T-cell (primary cell): Measurements from ENCODE around the gene PCDHGB6. TPM values are rescaled to one million over a fixed set of nuclear protein-coding genes. Genes with fewer than 3 reads are reported as not detected.
A peak's percentile ranks its signal among the peaks of the same experiment; 100 is the strongest.
"Not testable (repeated sequence)": the region's sequence is repeated elsewhere in the genome, so short reads cannot be mapped to it uniquely, and the experiment has no call there.

Experiments
- ATAC-seq, 4 experiments: fragments of 200-7000 bp in 3 of 4; fragments of 150-1000 bp in 1 of 4; cut with Tn5 transposase; replicated peaks in 1 of 4; 1 replicate in 3 of 4; 2 replicates in 1 of 4; pipeline ENCODE4 v1.10.0; 2021; ENCODE audit warnings: moderate library complexity in 3 of 4, mild to moderate bottlenecking in 2 of 4, moderate number of reproducible peaks in 1 of 4
- CTCF ChIA-PET, 2 donors: fragments of 300-600 bp; sonication (Branson Sonifier 250); formaldehyde crosslinking; loops; one replicate each; lab custom pipeline; 2022; ENCODE audit warnings: antibody characterized with exemption in 2 of 2; lab: Charles Lee
- POLR2A ChIA-PET, 2 donors: fragments of 300-600 bp; sonication (Branson Sonifier 250); formaldehyde crosslinking; loops; one replicate each; lab custom pipeline; 2022; ENCODE audit warnings: antibody characterized with exemption in 2 of 2; lab: Charles Lee
- DNase-seq, 35 experiments: peaks; one replicate each; pipeline versions ENCODE4 v3.0.0 to v3.0.0-alpha.2; 2013 to 2023
- H3K27ac ChIP-seq: one replicate; pipeline ENCODE4 v1.5.1; 2013; ENCODE audit warnings: low read length
- H3K27me3 ChIP-seq, 2 experiments: replicated peaks in 1 of 2; 1 replicate in 1 of 2; 2 replicates in 1 of 2; pipeline versions ENCODE4 v1.6.1 to v1.7.0; 2013; ENCODE audit warnings: low read length in 1 of 2, mixed read lengths in 1 of 2; ENCODE audit not compliant: control insufficient read depth in 2 of 2, insufficient read depth in 2 of 2; ENCODE audit errors: extremely low read depth in 1 of 2
- H3K36me3 ChIP-seq, 2 donors: 1 replicate in 1 of 2; 2 replicates in 1 of 2; pipeline versions ENCODE4 v1.6.1 to v1.7.0; 2013; ENCODE audit warnings: low read length in 1 of 2; ENCODE audit not compliant: control insufficient read depth in 2 of 2, insufficient read depth in 1 of 2; ENCODE audit errors: extremely low read depth in 1 of 2
- H3K4me1 ChIP-seq, 2 experiments: 1 replicate in 1 of 2; 2 replicates in 1 of 2; pipeline versions ENCODE4 v1.6.1 to v1.7.0; 2013; ENCODE audit warnings: low read length in 2 of 2, mixed read lengths in 1 of 2; ENCODE audit not compliant: insufficient read depth in 2 of 2, control insufficient read depth in 1 of 2; ENCODE audit errors: extremely low read depth in 1 of 2
- H3K4me3 ChIP-seq, 2 donors: 1 replicate in 1 of 2; 2 replicates in 1 of 2; pipeline versions ENCODE4 v1.5.1 to v1.7.0; 2013; ENCODE audit warnings: mild to moderate bottlenecking in 2 of 2, low read length in 1 of 2, moderate library complexity in 1 of 2; ENCODE audit not compliant: control insufficient read depth in 1 of 2; ENCODE audit errors: extremely low read depth in 1 of 2
- H3K9me3 ChIP-seq: 2 replicates; pipeline ENCODE4 v1.7.0; 2013
- H3K27ac Mint-ChIP-seq, 2 donors: one replicate each; pipeline ENCODE4 v1.8.0; 2020 to 2021; ENCODE audit warnings: mild to moderate bottlenecking in 2 of 2, mixed read lengths in 2 of 2
- H3K27me3 Mint-ChIP-seq, 2 donors: one replicate each; pipeline ENCODE4 v1.8.0; 2021 to 2022; ENCODE audit warnings: mixed read lengths in 2 of 2
- H3K36me3 Mint-ChIP-seq: one replicate; pipeline ENCODE4 v1.8.0; 2021; ENCODE audit warnings: mixed read lengths
- H3K4me1 Mint-ChIP-seq, 3 donors: one replicate each; pipeline ENCODE4 v1.8.0; 2020 to 2022; ENCODE audit warnings: mixed read lengths in 3 of 3, mild to moderate bottlenecking in 1 of 3
- H3K4me3 Mint-ChIP-seq, 3 donors: one replicate each; pipeline ENCODE4 v1.8.0; 2020 to 2022; ENCODE audit warnings: mild to moderate bottlenecking in 3 of 3, mixed read lengths in 3 of 3, moderate library complexity in 3 of 3
- H3K9me3 Mint-ChIP-seq, 3 donors: one replicate each; pipeline ENCODE4 v1.8.0; 2020 to 2022; ENCODE audit warnings: mixed read lengths in 3 of 3
- WGBS: methylation state at CpG from one replicate; pipeline ENCODE4 v1.1.5; 2013; ENCODE audit warnings: missing lambda C conversion rate; ENCODE audit not compliant: insufficient coverage; 5-methylcytosine and 5-hydroxymethylcytosine counted together
- total RNA-seq, 35 experiments: library from RNA in 6 of 35; stranded (reverse) in 6 of 35; fragments of 120-200 nt in 1 of 35; gene quantifications; one replicate each; pipeline versions ENCODE4 v1.2.1 to v1.2.4 and lab custom pipeline; 2013 to 2026

PCDHGB6 gene
- total RNA-seq (under 1 TPM in 4 of 5 donors, not detected in 1; 0.19 to 0.59 (median 0.37) TPM), total RNA-seq (lab: John Stamatoyannopoulos, UW) (0 to 1.2 (median 0.30) reads per million in 29 experiments)
- total RNA-seq (2013), result 0.41 TPM

GRCh38 chr5:141407790-141408505 is at the start of gene PCDHGB6:
TSS of gene PCDHGB6 (plus strand) at chr5:141408021. CDS start at chr5:141408203, 182 bp downstream.
- WGBS, result 23% methylated on average over 41 of the region's 51 CpGs
- peak within 1 kb of the TSS in 1 of 2 donors; percentile 40 for H3K27ac Mint-ChIP-seq
- peak within 1 kb of the TSS; percentile 13 to 60 (median 47) for H3K4me3 Mint-ChIP-seq
- DNase-seq (peak in 12 of 35 experiments; percentile 11 to 40 (median 26)), ATAC-seq (peak; percentile 32 to 54 (median 48))
- ChIA-PET CTCF (interaction anchor here (0.6 to 1.6 kb wide), 3 partner anchors 110 to 156 kb away, joined by 3 to 6 read pairs (median 3); no protein-coding TSS in a partner anchor), POLR2A (interaction anchor here (0.5 to 0.6 kb wide), 2 partner anchors 92 to 153 kb away, joined by 3 to 8 read pairs; no protein-coding TSS in a partner anchor)
- peaks cover 64 to 85% of the 10 kb centered on the region in 2 donors for H3K27me3 Mint-ChIP-seq
- H3K9me3 ChIP-seq, H3K4me1 Mint-ChIP-seq, H3K4me1 ChIP-seq, H3K36me3 ChIP-seq, H3K27ac ChIP-seq: not testable (repeated sequence)
- H3K36me3 Mint-ChIP-seq, result peaks cover 15% of the 10 kb centered on the region
- peaks cover 14 to 32% (median 27%) of the 10 kb centered on the region in 3 donors for H3K9me3 Mint-ChIP-seq
- Histone ChIP-seq H3K4me3 (peak within 1 kb of the TSS in 1 of 2 donors; percentile 19), H3K27me3 (peaks cover 19 to 66% of the 10 kb centered on the region in 2 experiments)

GRCh38 chr5:141359790-141360426 is 47.9 kb upstream of the PCDHGB6 start, which contains the start of gene PCDHGB2:
TSS of gene PCDHGB2 (plus strand) at chr5:141359994. CDS start at chr5:141360136, 142 bp downstream.
- peaks cover 8% of the 10 kb centered on the region for H3K9me3 ChIP-seq
- H3K36me3 Mint-ChIP-seq, result peaks cover 18% of the 10 kb centered on the region
- peaks cover 72 to 90% of the 10 kb centered on the region in 2 donors for H3K27me3 Mint-ChIP-seq
- peaks cover 0 to 2% (median 0%) of the 10 kb centered on the region in 3 donors for H3K4me1 Mint-ChIP-seq
- peaks cover 22 to 55% of the 10 kb centered on the region in 2 experiments for H3K27me3 ChIP-seq
- peaks cover 0 to 3% of the 10 kb centered on the region in 2 experiments for H3K4me1 ChIP-seq
- POLR2A ChIA-PET, result no interaction called here
- H3K27ac Mint-ChIP-seq, result no peak within 1 kb of the TSS
- H3K4me3 Mint-ChIP-seq, result peak within 1 kb of the TSS; percentile 50 to 79 (median 70)
- WGBS, result 21% methylated on average over 16 of the region's 24 CpGs
- peaks cover 28 to 51% (median 50%) of the 10 kb centered on the region in 3 donors for H3K9me3 Mint-ChIP-seq
- CTCF ChIA-PET, result interaction anchor here (0.6 to 1.1 kb wide), 2 partner anchors 204 kb away, joined by 4 to 8 read pairs; no protein-coding TSS in a partner anchor
- ATAC-seq, result peak in 1 of 4 experiments; percentile 54
- H3K27ac ChIP-seq, result no peak within 1 kb of the TSS
- peak in 1 of 35 experiments; percentile 55 for DNase-seq
- H3K4me3 ChIP-seq, result peak within 1 kb of the TSS; percentile 37 to 58
- H3K36me3 ChIP-seq, result peaks cover 0 to 3% of the 10 kb centered on the region in 2 donors

GRCh38 chr5:141360685-141361084 is 47.1 kb upstream of the PCDHGB6 start:
- Histone ChIP-seq H3K36me3 (peaks cover 0 to 4% of the 10 kb centered on the region in 2 donors), H3K4me3 (peak overlapping the region in 1 of 2 donors; percentile 58), H3K4me1 (no peaks in the 10 kb centered on the region), H3K27me3 (peaks cover 29 to 54% of the 10 kb centered on the region in 2 experiments), H3K9me3 (peaks cover 8% of the 10 kb centered on the region), H3K27ac (no peak overlapping the region)
- H3K9me3 Mint-ChIP-seq, result peaks cover 28 to 55% (median 54%) of the 10 kb centered on the region in 3 donors
- 64% methylated on average over 11 of the region's 15 CpGs for WGBS
- ChIA-PET CTCF (interaction anchor here in 1 of 2 donors (1.1 kb wide), 1 partner anchor 203 kb away, joined by 8 read pairs; no protein-coding TSS in a partner anchor), POLR2A (no interaction called here)
- H3K27me3 Mint-ChIP-seq, result peaks cover 74 to 91% of the 10 kb centered on the region in 2 donors
- H3K36me3 Mint-ChIP-seq, result peaks cover 20% of the 10 kb centered on the region
- no peak overlapping the region for H3K4me3 Mint-ChIP-seq
- no peak overlapping the region for H3K27ac Mint-ChIP-seq
- H3K4me1 Mint-ChIP-seq, result peaks cover 0 to 2% (median 0%) of the 10 kb centered on the region in 3 donors
- DNase-seq, result no peak
- no peak for ATAC-seq

DNA sequence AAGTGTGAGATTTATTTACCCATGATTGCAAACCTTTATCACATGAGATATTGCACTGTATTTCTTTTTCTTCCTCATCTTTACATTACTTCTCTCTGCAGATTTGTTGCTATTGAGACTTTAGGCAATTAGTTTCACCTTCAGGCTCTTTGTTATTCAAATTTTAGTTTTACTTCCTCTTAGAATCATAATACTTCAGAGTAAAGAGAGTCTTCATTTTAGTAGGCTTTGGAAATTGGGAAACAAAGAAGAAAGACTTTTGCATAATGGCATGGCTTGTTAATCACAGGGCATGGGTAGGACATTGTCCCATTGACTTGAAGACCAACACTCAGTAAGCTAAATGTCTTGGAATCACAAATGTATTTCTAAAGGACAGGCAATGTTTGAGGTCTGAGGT is 45.1 kb upstream of the PCDHGB6 start:
- Histone ChIP-seq H3K4me3 (no peak overlapping the region), H3K27me3 (peaks cover 36 to 52% of the 10 kb centered on the region in 2 experiments), H3K27ac (no peak overlapping the region), H3K4me1 (no peaks in the 10 kb centered on the region), H3K9me3 (peaks cover 11% of the 10 kb centered on the region), H3K36me3 (peaks cover 0 to 4% of the 10 kb centered on the region in 2 donors)
- H3K4me1 Mint-ChIP-seq, result peaks cover 0 to 2% (median 0%) of the 10 kb centered on the region in 3 donors
- ATAC-seq (no peak), DNase-seq (no peak)
- ChIA-PET POLR2A (no interaction called here), CTCF (no interaction called here)
- peaks cover 20% of the 10 kb centered on the region for H3K36me3 Mint-ChIP-seq
- H3K27me3 Mint-ChIP-seq, result peaks cover 74 to 85% of the 10 kb centered on the region in 2 donors
- no peak overlapping the region for H3K27ac Mint-ChIP-seq
- peak overlapping the region in 1 of 3 donors; percentile 7 for H3K4me3 Mint-ChIP-seq
- H3K9me3 Mint-ChIP-seq, result peaks cover 23 to 48% (median 47%) of the 10 kb centered on the region in 3 donors

DNA sequence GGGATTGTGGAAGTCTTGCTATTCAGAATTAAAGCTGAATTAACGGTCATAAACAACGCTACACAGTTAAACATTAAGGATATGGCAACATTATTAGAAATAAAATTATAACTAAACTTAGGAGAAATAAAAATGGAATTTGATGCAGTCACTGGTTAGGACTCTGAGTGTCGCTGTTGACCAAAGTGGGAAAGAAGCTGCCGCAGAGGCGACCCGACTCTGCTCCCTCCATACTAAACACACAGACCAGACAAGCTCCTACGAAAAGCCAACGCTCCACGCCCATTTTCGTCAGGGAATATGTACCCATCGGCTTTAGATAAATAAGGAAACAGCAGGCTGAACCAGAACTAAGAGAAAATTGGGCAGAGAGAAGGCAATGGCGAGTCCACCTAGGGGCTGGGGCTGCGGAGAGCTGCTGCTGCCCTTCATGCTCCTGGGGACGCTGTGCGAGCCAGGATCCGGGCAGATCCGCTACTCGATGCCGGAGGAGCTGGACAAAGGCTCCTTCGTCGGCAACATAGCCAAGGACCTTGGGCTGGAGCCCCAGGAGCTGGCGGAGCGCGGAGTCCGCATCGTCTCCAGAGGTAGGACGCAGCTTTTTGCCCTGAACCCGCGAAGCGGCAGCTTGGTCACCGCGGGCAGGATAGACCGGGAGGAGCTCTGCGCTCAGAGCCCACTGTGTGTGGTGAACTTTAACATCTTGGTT is 43.7 kb upstream of the PCDHGB6 start, which contains the start of gene PCDHGA5:
Gene PCDHGA5, plus strand, starts transcription at position 211 of the 709 bp plus-strand sequence. Its CDS starts 169 bp downstream, at position 380.
- Mint-ChIP-seq H3K4me1 (peaks cover 0 to 2% (median 0%) of the 10 kb centered on the region in 3 donors), H3K4me3 (peak within 1 kb of the TSS in 1 of 3 donors; percentile 11), H3K27me3 (peaks cover 66 to 84% of the 10 kb centered on the region in 2 donors), H3K9me3 (peaks cover 19 to 44% (median 41%) of the 10 kb centered on the region in 3 donors), H3K36me3 (peaks cover 20% of the 10 kb centered on the region), H3K27ac (no peak within 1 kb of the TSS)
- ATAC-seq, result no peak
- ChIA-PET CTCF (no interaction called here), POLR2A (no interaction called here)
- peaks cover 11% of the 10 kb centered on the region for H3K9me3 ChIP-seq
- no peak for DNase-seq
- H3K36me3 ChIP-seq, result peaks cover 0 to 4% of the 10 kb centered on the region in 2 donors
- peak within 1 kb of the TSS in 1 of 2 donors; percentile 44 for H3K4me3 ChIP-seq
- no peaks in the 10 kb centered on the region for H3K4me1 ChIP-seq
- no peak within 1 kb of the TSS for H3K27ac ChIP-seq
- 36% methylated on average over 27 of the region's 34 CpGs for WGBS
- H3K27me3 ChIP-seq, result peaks cover 39 to 48% of the 10 kb centered on the region in 2 experiments
